Astrocyte of the cerebellum (primary cell): ENCODE measurements around the gene STEAP3.
A peak's percentile ranks its signal among the peaks of the same experiment; 100 is the strongest.

Source experiments
- DNase-seq: peaks from one replicate; pipeline ENCODE4 v3.0.0-alpha.2; 2011; ENCODE audit warnings: low read depth
- H3K4me3 ChIP-seq: 2 replicates; pipeline ENCODE4 v1.5.1; 2011; ENCODE audit warnings: mild to moderate bottlenecking, low read depth, low read length, moderate library complexity
- CTCF ChIP-seq: IDR thresholded peaks from 2 replicates; pipeline ENCODE4 v1.5.1; 2012; ENCODE audit warnings: low read length, low read depth, moderate library complexity, mild to moderate bottlenecking; ENCODE audit errors: missing control alignments
- in situ Hi-C: cut with HindIII; loops from 2 replicates; pipeline ENCODE4 v1.10.0; 2017; ENCODE audit warnings: low sequenced_read_pairs

STEAP3 gene

GRCh38 chr2:119228136-119228535 lies 4.5 kb downstream of the STEAP3 start:
- TF ChIP-seq CTCF: no peak
- in situ Hi-C loops: no loop called here

GRCh38 chr2:119228964-119229363 lies 5.3 kb downstream of the STEAP3 start:
- no peak for TF ChIP-seq CTCF
- H3K4me3 ChIP-seq: no peak overlapping the region
- in situ Hi-C loops: no loop called here
- no peak for DNase-seq

More at GRCh38 chr2:119228136-119228535, 4.5 kb downstream of the STEAP3 start:
- H3K4me3 ChIP-seq: no peak overlapping the region
- DNase-seq: no peak

GRCh38 chr2:119229716-119230115 lies 6.1 kb downstream of the STEAP3 start:
- H3K4me3 ChIP-seq: no peak overlapping the region
- no peak for TF ChIP-seq CTCF
- no peak for DNase-seq
- in situ Hi-C loops: no loop called here

- in situ Hi-C loops: no loop called here
- TF ChIP-seq CTCF: peak; percentile 5
- peak; percentile 52 for DNase-seq
- peak overlapping the region; percentile 26 for H3K4me3 ChIP-seq
These were observed 6.9 kb downstream of the STEAP3 start for GRCh38 chr2:119230219-119231185.

GRCh38 chr2:119231975-119232665 lies 8.5 kb downstream of the STEAP3 start:
- no peak overlapping the region for H3K4me3 ChIP-seq
- in situ Hi-C loops: no loop called here
- no peak for TF ChIP-seq CTCF
- DNase-seq: no peak

GRCh38 chr2:119232666-119232993 lies 9.0 kb downstream of the STEAP3 start:
- no peak overlapping the region for H3K4me3 ChIP-seq
- in situ Hi-C loops: no loop called here
- no peak for DNase-seq
- TF ChIP-seq CTCF: no peak
